ENCODE data around the gene OSBPL3.

Gene OSBPL3

GRCh38 chr7:24884401-24884800 is 95.6 kb downstream of the OSBPL3 start:
- H3K36me3 Mint-ChIP-seq, result peaks cover 30% of the 10 kb centered on the region
- peaks cover 67% of the 10 kb centered on the region for H3K4me1 Mint-ChIP-seq
- no peaks in the 10 kb centered on the region for H3K9me3 Mint-ChIP-seq
- H3K27me3 Mint-ChIP-seq, result no peaks in the 10 kb centered on the region
- peak overlapping the region; percentile 35 for H3K27ac Mint-ChIP-seq
- H3K4me3 Mint-ChIP-seq, result no peak overlapping the region

GRCh38 chr7:24883622-24884013 is 96.4 kb downstream of the OSBPL3 start:
- Mint-ChIP-seq H3K27me3 (no peaks in the 10 kb centered on the region), H3K9me3 (no peaks in the 10 kb centered on the region), H3K36me3 (peaks cover 25% of the 10 kb centered on the region), H3K4me3 (no peak overlapping the region), H3K27ac (no peak overlapping the region), H3K4me1 (peaks cover 74% of the 10 kb centered on the region)

GRCh38 chr7:24882989-24883621 is 96.9 kb downstream of the OSBPL3 start:
- H3K4me1 Mint-ChIP-seq, result peaks cover 79% of the 10 kb centered on the region
- H3K36me3 Mint-ChIP-seq, result peaks cover 25% of the 10 kb centered on the region
- peak overlapping the region; percentile 60 for H3K27ac Mint-ChIP-seq
- H3K9me3 Mint-ChIP-seq, result no peaks in the 10 kb centered on the region
- no peaks in the 10 kb centered on the region for H3K27me3 Mint-ChIP-seq
- H3K4me3 Mint-ChIP-seq, result peak overlapping the region; percentile 56

GRCh38 chr7:24881623-24882022 is 98.4 kb downstream of the OSBPL3 start:
- Mint-ChIP-seq H3K27ac (peak overlapping the region; percentile 31), H3K4me3 (no peak overlapping the region), H3K4me1 (peaks cover 90% of the 10 kb centered on the region), H3K9me3 (no peaks in the 10 kb centered on the region), H3K27me3 (no peaks in the 10 kb centered on the region), H3K36me3 (peaks cover 24% of the 10 kb centered on the region)

GRCh38 chr7:24880886-24881285 is 99.1 kb downstream of the OSBPL3 start:
- no peaks in the 10 kb centered on the region for H3K27me3 Mint-ChIP-seq
- peaks cover 23% of the 10 kb centered on the region for H3K36me3 Mint-ChIP-seq
- H3K4me1 Mint-ChIP-seq, result peaks cover 83% of the 10 kb centered on the region
- H3K27ac Mint-ChIP-seq, result peak overlapping the region; percentile 80
- no peaks in the 10 kb centered on the region for H3K9me3 Mint-ChIP-seq
- no peak overlapping the region for H3K4me3 Mint-ChIP-seq

- Mint-ChIP-seq H3K27ac (no peak overlapping the region), H3K4me1 (peaks cover 68% of the 10 kb centered on the region), H3K27me3 (no peaks in the 10 kb centered on the region), H3K36me3 (peaks cover 16% of the 10 kb centered on the region), H3K9me3 (no peaks in the 10 kb centered on the region), H3K4me3 (no peak overlapping the region)
Observed at GRCh38 chr7:24879291-24879690, 100.7 kb downstream of the OSBPL3 start.

GRCh38 chr7:24877790-24878311 is 102.1 kb downstream of the OSBPL3 start:
- Mint-ChIP-seq H3K9me3 (no peaks in the 10 kb centered on the region), H3K27me3 (no peaks in the 10 kb centered on the region), H3K4me1 (peaks cover 56% of the 10 kb centered on the region), H3K27ac (peak overlapping the region; percentile 56), H3K4me3 (peak overlapping the region; percentile 70), H3K36me3 (peaks cover 13% of the 10 kb centered on the region)

- Mint-ChIP-seq H3K27ac (no peak overlapping the region), H3K36me3 (peaks cover 15% of the 10 kb centered on the region), H3K4me3 (no peak overlapping the region), H3K27me3 (no peaks in the 10 kb centered on the region), H3K9me3 (no peaks in the 10 kb centered on the region), H3K4me1 (peaks cover 35% of the 10 kb centered on the region)
Observed at GRCh38 chr7:24874791-24875190, 105.2 kb downstream of the OSBPL3 start.

- Mint-ChIP-seq H3K4me3 (no peak overlapping the region), H3K27me3 (no peaks in the 10 kb centered on the region), H3K4me1 (peaks cover 26% of the 10 kb centered on the region), H3K36me3 (peaks cover 17% of the 10 kb centered on the region), H3K27ac (no peak overlapping the region), H3K9me3 (no peaks in the 10 kb centered on the region)
Observed at GRCh38 chr7:24873944-24874343, 106.0 kb downstream of the OSBPL3 start.

GRCh38 chr7:24871770-24872169 is 108.2 kb downstream of the OSBPL3 start:
- Mint-ChIP-seq H3K27me3 (no peaks in the 10 kb centered on the region), H3K36me3 (peaks cover 22% of the 10 kb centered on the region)

GRCh38 chr7:24870766-24871165 is 109.2 kb downstream of the OSBPL3 start:
- Mint-ChIP-seq H3K27me3 (no peaks in the 10 kb centered on the region), H3K27ac (peak overlapping the region; percentile 39), H3K9me3 (no peaks in the 10 kb centered on the region), H3K36me3 (peaks cover 25% of the 10 kb centered on the region), H3K4me1 (peaks cover 16% of the 10 kb centered on the region), H3K4me3 (no peak overlapping the region)

More at GRCh38 chr7:24871770-24872169, 108.2 kb downstream of the OSBPL3 start:
- Mint-ChIP-seq H3K4me1 (peaks cover 10% of the 10 kb centered on the region), H3K27ac (no peak overlapping the region), H3K9me3 (no peaks in the 10 kb centered on the region), H3K4me3 (no peak overlapping the region)

GRCh38 chr7:24869572-24869971 is 110.4 kb downstream of the OSBPL3 start:
- no peaks in the 10 kb centered on the region for H3K9me3 Mint-ChIP-seq
- no peaks in the 10 kb centered on the region for H3K27me3 Mint-ChIP-seq
- peaks cover 23% of the 10 kb centered on the region for H3K4me1 Mint-ChIP-seq
- H3K27ac Mint-ChIP-seq, result no peak overlapping the region
- peaks cover 32% of the 10 kb centered on the region for H3K36me3 Mint-ChIP-seq
- no peak overlapping the region for H3K4me3 Mint-ChIP-seq

- Mint-ChIP-seq H3K9me3 (no peaks in the 10 kb centered on the region), H3K4me1 (peaks cover 23% of the 10 kb centered on the region), H3K27ac (peak overlapping the region; percentile 20), H3K36me3 (peaks cover 34% of the 10 kb centered on the region), H3K4me3 (no peak overlapping the region), H3K27me3 (no peaks in the 10 kb centered on the region)
Observed at GRCh38 chr7:24868741-24869140, 111.2 kb downstream of the OSBPL3 start.

- peaks cover 49% of the 10 kb centered on the region for H3K36me3 Mint-ChIP-seq
- H3K9me3 Mint-ChIP-seq, result no peaks in the 10 kb centered on the region
- H3K27ac Mint-ChIP-seq, result peak overlapping the region; percentile 10
- peak overlapping the region; percentile 2 for H3K4me3 Mint-ChIP-seq
- no peaks in the 10 kb centered on the region for H3K27me3 Mint-ChIP-seq
- peaks cover 23% of the 10 kb centered on the region for H3K4me1 Mint-ChIP-seq
Observed at GRCh38 chr7:24866004-24866615, 113.9 kb downstream of the OSBPL3 start.

GRCh38 chr7:24864214-24864817 is 115.7 kb downstream of the OSBPL3 start:
- Mint-ChIP-seq H3K9me3 (no peaks in the 10 kb centered on the region), H3K4me3 (no peak overlapping the region), H3K27me3 (no peaks in the 10 kb centered on the region), H3K27ac (no peak overlapping the region), H3K4me1 (peaks cover 19% of the 10 kb centered on the region), H3K36me3 (peaks cover 47% of the 10 kb centered on the region)

GRCh38 chr7:24863626-24864025 is 116.4 kb downstream of the OSBPL3 start:
- H3K9me3 Mint-ChIP-seq, result no peaks in the 10 kb centered on the region
- H3K4me1 Mint-ChIP-seq, result peaks cover 19% of the 10 kb centered on the region
- H3K27me3 Mint-ChIP-seq, result no peaks in the 10 kb centered on the region
- H3K4me3 Mint-ChIP-seq, result no peak overlapping the region
- peaks cover 49% of the 10 kb centered on the region for H3K36me3 Mint-ChIP-seq
- no peak overlapping the region for H3K27ac Mint-ChIP-seq

All from activated naive CD4-positive, alpha-beta T cell treated with anti-CD3 and anti-CD28 coated beads, Interleukin-2, amount 50 U/mL, for 24 hours (primary cell).